HG02938 (cell line): ENCODE measurements around the gene NELFA.

ENCODE experiments used
- ATAC-seq: cut with Tn5 transposase; IDR thresholded peaks from one replicate; pipeline ENCODE4 v1.9.1; 2021; ENCODE audit warnings: mild to moderate bottlenecking, moderate library complexity; ENCODE audit not compliant: unreplicated experiment

NELFA gene

GRCh38 chr4:1968686-1969295 is 40.0 kb downstream of the NELFA start:
- ATAC-seq, result no peak

GRCh38 chr4:1967512-1968149 is 41.1 kb downstream of the NELFA start:
- ATAC-seq, result no peak

GRCh38 chr4:1964971-1965370 is 43.8 kb downstream of the NELFA start:
- ATAC-seq, result no peak

GRCh38 chr4:1964443-1964842 is 44.3 kb downstream of the NELFA start:
- no peak for ATAC-seq

GRCh38 chr4:1962980-1963379 is 45.8 kb downstream of the NELFA start:
- ATAC-seq, result no peak

GRCh38 chr4:1961563-1961962 is 47.2 kb downstream of the NELFA start:
- no peak for ATAC-seq

GRCh38 chr4:1961038-1961437 is 47.7 kb downstream of the NELFA start:
- no peak for ATAC-seq

GRCh38 chr4:1960170-1960825 is 48.5 kb downstream of the NELFA start:
- no peak for ATAC-seq

GRCh38 chr4:1959104-1959384 is 49.7 kb downstream of the NELFA start:
- ATAC-seq, result no peak

GRCh38 chr4:1958276-1959103 is 50.3 kb downstream of the NELFA start:
- no peak for ATAC-seq

GRCh38 chr4:1956631-1957030 is 52.1 kb downstream of the NELFA start:
- ATAC-seq, result no peak

- ATAC-seq, result no peak
These were observed 55.4 kb downstream of the NELFA start for GRCh38 chr4:1953335-1953734.

GRCh38 chr4:1952719-1953118 is 56.1 kb downstream of the NELFA start:
- no peak for ATAC-seq

- ATAC-seq, result no peak
These were observed 56.6 kb downstream of the NELFA start for GRCh38 chr4:1952058-1952700.

GRCh38 chr4:1950369-1950768 is 58.4 kb downstream of the NELFA start:
- ATAC-seq, result no peak

- no peak for ATAC-seq
These were observed 59.8 kb downstream of the NELFA start for GRCh38 chr4:1948892-1949436.

- ATAC-seq, result no peak
These were observed 60.5 kb downstream of the NELFA start for GRCh38 chr4:1948232-1948631.

GRCh38 chr4:1945912-1946311 is 62.9 kb downstream of the NELFA start:
- no peak for ATAC-seq

- ATAC-seq, result no peak
These were observed 63.5 kb downstream of the NELFA start for GRCh38 chr4:1945124-1945895.

GRCh38 chr4:1943928-1944327 is 64.8 kb downstream of the NELFA start:
- no peak for ATAC-seq
